NCI-H345 treated with DMSO at 0.1 percent for 48 hours (cell line): ENCODE results near the gene AKAP13.
"Not testable (repeated sequence)": the region's sequence is repeated elsewhere in the genome, so short reads cannot be mapped to it uniquely, and the experiment has no call there.

ENCODE experiments used
- DNase-seq: peaks from one replicate; lab custom pipeline; 2025; ENCODE audit not compliant: unreplicated experiment; lab: John Stamatoyannopoulos, UW

The AKAP13 gene

GRCh38 chr15:85408270-85408746 is 27.9 kb downstream of the AKAP13 start:
- DNase-seq, result no peak

DNA sequence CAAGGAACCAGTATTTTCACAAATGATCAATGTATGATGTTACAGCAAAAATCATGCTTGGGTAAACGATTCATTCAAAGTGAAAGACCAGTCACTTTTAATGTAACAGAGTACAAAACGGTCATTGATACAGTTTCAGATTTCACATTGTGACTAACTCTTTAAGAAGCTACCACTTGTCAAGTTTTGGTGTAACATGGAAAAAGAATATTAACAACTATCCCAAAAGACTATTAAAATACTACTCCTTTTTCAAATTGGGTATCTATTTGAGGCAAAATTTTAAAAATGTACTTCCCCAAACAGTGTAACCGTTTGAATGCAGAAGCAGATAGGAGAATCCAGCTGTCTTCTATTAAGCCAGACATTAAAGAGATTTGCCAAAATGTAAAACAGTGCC is 31.7 kb downstream of the AKAP13 start:
- no peak for DNase-seq

GRCh38 chr15:85412956-85413854 is 32.8 kb downstream of the AKAP13 start:
- no peak for DNase-seq

GRCh38 chr15:85414037-85414436 is 33.6 kb downstream of the AKAP13 start:
- no peak for DNase-seq

DNA sequence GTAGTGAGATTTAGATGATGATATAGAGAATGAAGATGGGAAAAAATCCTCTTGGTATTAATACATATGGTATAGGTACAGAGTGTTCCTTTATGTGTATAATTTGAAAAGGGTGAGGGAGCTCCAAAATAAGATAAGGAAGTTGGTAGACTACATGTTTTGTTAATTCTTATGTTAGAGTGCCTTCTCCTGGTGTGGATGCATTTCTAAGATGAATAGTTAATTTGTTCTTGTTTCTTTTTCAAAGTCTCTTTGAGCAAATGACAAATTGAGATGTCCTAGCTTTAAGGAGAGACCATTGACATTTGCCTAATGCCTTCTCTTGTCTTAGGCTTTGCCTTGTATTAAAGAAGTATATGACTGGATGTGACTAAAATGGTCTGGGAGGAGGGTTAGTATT is 34.1 kb downstream of the AKAP13 start:
- DNase-seq, result no peak

DNA sequence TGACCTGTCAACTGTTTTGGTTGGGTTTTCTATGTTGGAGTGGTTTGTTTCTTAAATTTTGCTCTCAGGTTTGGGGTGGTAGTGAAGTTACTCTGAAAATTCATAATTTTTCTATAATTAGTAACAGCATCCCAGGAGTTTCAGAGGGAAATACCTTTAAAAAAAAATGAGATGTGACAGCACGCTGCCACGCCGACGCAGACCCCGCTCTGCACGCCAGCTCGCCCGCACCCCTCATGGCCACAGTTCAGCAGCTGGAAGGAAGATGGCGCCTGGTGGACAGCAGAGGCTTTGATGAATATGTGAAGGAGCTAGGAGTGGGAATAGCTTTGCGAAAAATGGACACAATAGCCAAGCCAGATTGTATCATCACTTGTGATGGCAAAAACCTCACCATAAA is 34.6 kb downstream of the AKAP13 start:
- DNase-seq, result no peak

DNA sequence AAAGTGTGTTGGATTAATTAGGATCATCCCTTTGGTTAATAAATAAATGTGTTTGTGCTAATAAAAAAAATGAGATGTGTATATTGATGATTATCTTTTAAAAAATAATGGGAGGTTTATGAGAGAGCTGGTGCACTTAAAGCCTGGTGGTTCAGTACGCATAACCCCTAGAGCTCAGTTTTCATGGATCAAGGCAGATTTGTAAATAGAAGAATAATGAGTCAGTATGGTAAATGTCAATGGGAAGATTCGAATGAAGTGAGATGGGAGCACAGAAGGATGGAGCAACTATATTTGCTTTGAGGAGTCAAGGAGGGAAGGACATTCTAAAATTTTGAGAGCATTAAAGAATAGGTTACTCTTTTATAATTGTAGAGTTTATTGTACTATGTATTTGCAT is 35.4 kb downstream of the AKAP13 start:
- DNase-seq, result no peak

DNA sequence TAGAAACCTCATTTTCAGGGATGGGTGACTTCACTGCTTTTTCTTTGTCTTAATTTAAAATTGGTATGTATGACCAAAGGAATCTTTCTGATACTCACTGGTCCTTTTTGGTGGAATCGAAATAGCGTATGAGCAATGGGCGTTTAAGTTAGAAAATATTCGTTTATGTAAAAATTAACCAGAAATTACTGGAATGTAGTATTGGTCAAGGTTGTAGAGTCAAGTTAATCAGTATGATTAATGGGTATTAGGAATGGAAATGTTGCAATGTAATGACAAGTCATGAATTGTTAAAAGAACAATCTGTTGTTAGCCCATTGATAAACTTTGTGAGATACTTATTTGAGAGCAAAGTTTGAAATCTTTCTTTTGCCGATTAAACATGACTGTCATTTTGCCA is 36.9 kb downstream of the AKAP13 start:
- DNase-seq, result no peak

- DNase-seq, result no peak
These were observed 38.8 kb downstream of the AKAP13 start for GRCh38 chr15:85419161-85419560.

- DNase-seq, result no peak
These were observed 40.9 kb downstream of the AKAP13 start for GRCh38 chr15:85421116-85421925.

- DNase-seq, result no peak
These were observed 42.2 kb downstream of the AKAP13 start for GRCh38 chr15:85422607-85423006.

- no peak for DNase-seq
These were observed 42.9 kb downstream of the AKAP13 start for GRCh38 chr15:85423256-85423655.

GRCh38 chr15:85424154-85424553 is 43.8 kb downstream of the AKAP13 start:
- DNase-seq, result no peak

GRCh38 chr15:85426481-85426880 is 46.1 kb downstream of the AKAP13 start:
- no peak for DNase-seq

- no peak for DNase-seq
These were observed 47.1 kb downstream of the AKAP13 start for GRCh38 chr15:85427286-85428028.

DNA sequence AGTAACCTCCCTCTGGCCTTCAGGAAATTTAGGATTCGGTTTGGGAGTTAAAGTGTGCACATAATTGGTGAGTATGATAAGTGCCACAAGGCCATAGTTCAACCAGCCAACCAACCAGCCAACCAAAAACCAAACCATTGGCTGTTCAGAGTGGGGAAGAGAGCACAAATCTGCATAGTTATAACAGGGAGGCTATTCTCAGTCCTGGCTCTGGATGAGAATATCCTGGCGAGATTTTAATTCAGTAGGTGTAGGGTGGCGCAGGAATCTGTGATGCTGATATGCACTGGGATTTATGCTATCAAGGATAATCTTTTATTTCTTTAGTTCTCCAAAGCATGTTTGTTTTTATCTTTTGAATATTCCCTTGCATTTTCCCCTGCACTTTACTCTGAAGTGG is 49.1 kb downstream of the AKAP13 start:
- DNase-seq, result no peak

GRCh38 chr15:85430406-85431204 is 50.2 kb downstream of the AKAP13 start:
- DNase-seq, result no peak

DNA sequence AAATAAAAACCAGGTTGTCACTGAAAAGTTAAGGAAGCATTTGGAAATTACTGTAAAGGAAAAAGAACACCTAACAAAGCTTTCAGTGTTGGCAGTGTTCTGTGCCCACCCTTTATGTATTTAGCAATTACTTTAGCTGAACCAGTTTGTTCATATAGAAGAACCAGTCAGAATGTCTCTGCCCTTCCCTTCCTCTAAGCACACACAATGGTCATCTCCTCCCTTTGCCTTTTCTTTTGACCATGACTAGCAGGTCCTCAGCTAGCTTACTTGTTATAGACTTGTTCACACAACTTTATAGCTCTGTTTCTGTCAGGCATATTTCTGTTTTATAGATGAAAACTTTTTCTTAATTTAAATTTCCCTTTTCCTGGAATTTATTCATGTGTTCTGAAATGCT is 59.6 kb downstream of the AKAP13 start:
- no peak for DNase-seq

DNA sequence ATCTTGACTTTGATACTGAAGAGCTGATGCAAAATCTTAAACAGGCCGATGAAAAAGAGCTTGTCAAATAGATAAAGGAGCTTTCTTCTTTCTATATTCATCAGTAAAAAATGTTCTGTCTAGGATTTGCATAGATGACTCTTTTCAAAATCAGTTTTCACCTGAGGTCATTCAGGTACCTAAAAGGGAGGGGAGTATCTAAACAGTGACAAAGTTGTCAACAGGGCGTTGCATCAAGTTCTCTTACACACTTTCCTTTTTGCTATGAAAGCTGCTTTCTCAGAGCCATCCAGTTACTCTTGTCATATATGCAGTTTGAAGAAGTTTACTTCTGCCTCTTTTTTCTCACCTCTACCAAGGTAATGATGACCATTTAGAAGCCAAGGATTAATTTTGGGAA is 60.0 kb downstream of the AKAP13 start:
- no peak for DNase-seq

DNA sequence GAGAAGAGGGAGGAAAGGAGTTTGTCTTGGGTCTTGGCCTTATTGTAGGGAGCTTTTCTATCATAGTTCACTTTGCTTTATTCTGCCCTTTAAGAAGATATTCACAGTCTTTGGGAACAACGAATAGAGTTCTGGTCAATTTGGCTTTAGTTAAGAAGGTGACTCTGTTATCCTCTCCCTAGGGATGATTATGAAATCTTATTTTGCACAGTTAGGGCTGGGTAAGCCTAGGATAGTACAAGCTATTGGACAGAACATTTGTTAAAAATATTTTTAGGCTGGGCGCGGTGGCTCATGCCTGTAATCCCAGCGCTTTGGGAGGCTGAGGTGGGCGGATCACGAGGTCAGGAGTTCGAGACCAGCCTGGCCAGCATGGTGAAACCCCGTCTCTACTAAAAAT is 61.5 kb downstream of the AKAP13 start:
- not testable (repeated sequence) for DNase-seq

GRCh38 chr15:85443046-85443445 is 62.6 kb downstream of the AKAP13 start:
- DNase-seq, result no peak
